Hepatocyte (in vitro differentiated cells): Measurements from ENCODE around the gene TOGARAM2.

Experiments used
- EZH2 ChIP-seq: fragments of 200-600 bp; sonication (generic); IDR thresholded peaks from 2 replicates; pipeline ENCODE4 v1.6.1; 2016; ENCODE audit warnings: antibody characterized with exemption, mild to moderate bottlenecking, borderline replicate concordance
- EZH2phosphoT487 ChIP-seq: fragments of 200-600 bp; sonication (generic); IDR thresholded peaks from one replicate; pipeline ENCODE4 v1.6.1; 2018; ENCODE audit warnings: antibody characterized with exemption, mild to moderate bottlenecking, low read depth, moderate library complexity; ENCODE audit not compliant: unreplicated experiment, severe bottlenecking
- TF ChIP-seq, protein P1 (sequence below): fragments of 200-600 bp; sonication (generic); IDR thresholded peaks from 2 replicates; pipeline ENCODE4 v1.5.1; 2016; ENCODE audit warnings: antibody characterized with exemption, mild to moderate bottlenecking; ENCODE audit not compliant: poor library complexity

DNA sequence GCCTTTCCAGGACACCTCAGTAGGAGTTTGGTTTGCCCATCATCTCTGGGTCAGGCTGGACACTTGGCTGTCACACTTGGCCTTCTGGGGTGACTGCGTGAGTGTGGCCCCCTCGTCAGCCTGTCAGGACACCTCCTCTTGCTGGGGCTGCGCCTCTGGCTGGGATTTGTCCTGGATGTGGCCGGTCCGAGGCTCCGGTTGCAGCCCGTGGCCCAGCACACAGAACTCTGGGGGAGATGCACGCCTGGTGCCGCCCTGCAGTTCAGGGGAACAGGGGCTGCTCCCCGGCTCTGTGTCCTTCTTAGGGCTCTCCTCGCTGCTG lies 83.6 kb downstream of the TOGARAM2 start:
- TF ChIP-seq EZH2 (no peak), EZH2phosphoT487 (no peak)
- TF ChIP-seq, protein P1, sequence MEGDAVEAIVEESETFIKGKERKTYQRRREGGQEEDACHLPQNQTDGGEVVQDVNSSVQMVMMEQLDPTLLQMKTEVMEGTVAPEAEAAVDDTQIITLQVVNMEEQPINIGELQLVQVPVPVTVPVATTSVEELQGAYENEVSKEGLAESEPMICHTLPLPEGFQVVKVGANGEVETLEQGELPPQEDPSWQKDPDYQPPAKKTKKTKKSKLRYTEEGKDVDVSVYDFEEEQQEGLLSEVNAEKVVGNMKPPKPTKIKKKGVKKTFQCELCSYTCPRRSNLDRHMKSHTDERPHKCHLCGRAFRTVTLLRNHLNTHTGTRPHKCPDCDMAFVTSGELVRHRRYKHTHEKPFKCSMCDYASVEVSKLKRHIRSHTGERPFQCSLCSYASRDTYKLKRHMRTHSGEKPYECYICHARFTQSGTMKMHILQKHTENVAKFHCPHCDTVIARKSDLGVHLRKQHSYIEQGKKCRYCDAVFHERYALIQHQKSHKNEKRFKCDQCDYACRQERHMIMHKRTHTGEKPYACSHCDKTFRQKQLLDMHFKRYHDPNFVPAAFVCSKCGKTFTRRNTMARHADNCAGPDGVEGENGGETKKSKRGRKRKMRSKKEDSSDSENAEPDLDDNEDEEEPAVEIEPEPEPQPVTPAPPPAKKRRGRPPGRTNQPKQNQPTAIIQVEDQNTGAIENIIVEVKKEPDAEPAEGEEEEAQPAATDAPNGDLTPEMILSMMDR = no peak
